Measurements from ENCODE around the gene SUGCT.

SUGCT gene

DNA sequence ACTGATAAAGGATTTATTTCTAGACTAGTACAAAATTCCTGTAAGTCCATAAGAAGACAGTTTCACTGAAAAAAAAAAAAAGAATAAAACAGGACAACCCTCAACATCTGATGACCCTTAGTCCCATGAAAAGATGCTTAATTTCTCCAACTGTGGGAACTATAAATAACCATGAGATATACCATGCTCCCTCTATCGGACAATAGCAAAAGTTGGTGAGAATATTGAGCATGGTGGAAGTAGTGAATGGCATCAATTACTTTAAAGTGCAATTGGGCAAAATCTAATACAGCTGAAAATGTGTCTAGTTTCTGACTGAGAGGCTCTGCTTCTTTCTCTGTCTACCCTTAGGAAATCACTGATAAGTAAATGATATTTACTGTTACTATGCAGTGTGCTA, 348.8 kb downstream of the SUGCT start:
- DNase-seq, result no peak

DNA sequence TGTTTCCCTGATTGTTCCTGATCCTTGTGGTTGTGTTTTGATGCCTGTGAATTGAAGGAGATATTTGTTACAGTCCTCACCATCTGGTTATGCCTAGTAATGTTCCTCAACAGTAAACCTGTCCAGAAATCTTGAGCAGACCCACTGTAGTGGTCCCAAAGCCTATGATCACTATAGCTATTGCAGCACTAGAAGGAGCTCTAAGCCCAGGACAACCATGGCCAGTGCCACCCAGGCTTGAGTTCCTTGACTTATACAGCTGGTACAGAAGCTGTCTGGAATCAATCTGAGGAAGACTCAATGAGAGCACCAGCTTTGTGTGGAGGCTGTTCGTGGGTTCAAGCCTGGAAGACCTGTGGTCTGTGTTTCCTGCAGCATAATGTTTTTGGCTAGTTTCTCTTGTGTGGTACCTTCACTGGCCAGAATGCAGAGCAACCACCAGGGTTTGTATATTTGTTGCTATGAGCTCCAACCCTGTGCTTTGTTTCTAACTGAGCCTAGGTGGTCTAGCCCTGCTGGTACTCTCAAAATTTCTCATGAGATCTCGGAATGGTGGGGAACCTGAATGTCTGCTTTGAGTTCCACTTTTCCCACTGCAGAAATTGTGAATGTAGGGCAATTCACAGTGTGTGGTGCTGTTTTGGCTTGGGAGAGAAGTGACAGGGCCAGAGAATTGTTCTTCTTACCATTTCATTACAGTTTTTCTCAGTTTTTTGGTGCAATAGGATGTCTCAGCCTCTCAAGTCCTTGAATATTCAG, 355.2 kb downstream of the SUGCT start:
- DNase-seq, result no peak

DNA sequence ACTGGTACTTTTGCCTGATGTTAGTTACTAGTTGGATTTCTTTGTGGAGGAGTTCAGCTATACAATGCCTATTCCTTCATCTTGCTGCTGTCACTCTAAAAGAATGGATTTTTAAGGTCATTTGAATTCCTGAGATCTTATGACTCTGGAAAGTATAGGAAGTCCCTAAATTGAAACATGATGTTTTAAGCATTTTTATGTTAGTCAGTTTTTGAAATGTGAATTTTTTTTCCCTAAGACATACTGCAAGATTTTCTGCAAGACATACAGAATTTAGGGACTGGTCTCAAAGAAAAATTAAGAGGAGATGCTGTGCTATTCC, 355.8 kb downstream of the SUGCT start:
- DNase-seq, result no peak

DNA sequence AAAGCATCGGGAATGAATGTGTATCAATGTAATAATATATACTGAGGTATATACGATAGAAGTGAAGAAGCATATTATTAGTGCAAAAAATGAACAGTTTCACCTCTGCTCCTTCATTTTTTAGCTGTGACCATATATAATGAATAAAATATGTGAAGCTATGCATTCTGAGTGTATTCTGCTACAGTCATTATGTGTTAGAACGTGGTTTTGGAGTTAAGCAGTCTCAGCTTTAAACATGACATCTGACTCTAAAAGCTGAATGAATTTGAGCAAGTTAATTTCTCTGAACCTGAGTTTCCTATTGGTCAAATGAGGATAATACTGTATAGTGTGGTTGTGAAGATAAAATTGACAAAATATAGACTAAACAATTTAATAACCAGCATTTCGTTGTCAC, 358.1 kb downstream of the SUGCT start:
- DNase-seq, result no peak

DNA sequence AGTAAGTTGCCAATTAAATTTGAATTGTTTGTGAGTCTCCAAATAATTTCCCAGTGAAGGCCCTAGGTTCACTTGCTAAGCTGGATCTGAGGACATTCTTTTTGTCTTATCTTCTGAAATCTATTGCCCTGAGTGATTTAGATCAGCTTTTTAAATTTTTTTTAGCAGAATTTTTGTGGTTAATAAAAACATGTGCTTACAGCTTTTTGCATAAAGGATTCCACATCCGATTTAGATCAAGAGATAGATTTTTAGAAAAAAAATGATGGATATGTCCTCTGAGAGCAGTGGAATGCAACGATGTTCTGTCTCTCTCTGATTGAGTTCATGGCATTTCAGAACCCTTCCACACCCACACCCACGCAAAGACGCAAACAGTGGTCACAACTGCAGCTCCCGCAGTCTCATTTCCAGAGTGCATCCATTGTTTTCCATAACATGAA, 358.8 kb downstream of the SUGCT start:
- DNase-seq, result no peak

DNA sequence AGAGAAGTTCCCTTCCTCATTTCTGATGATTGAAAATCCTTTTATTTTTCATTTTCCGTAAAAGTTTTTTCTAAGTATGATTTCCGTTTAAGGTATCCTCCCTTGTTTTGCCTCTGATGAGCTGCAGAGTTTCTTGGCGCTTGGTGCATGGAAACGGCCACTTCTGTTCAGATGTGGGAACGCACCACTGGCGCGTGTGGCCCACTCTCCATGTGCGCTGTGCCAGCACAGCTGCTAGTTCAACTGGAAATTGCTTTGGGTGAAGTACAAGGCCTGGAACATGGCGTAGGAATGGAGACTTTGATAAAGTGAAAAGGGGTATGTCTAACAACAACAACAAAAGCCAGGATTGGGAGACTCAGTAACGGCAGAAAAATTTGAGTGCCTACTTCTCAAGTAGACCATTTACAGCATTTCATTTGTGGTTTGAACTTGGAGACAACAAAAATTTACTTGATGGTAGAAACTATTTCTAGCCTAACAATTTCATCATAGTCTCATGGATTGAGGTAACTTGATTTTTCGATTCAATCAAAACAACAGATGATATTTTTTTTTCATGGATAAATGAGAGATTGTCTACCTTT, 364.2 kb downstream of the SUGCT start:
- no peak for DNase-seq

DNA sequence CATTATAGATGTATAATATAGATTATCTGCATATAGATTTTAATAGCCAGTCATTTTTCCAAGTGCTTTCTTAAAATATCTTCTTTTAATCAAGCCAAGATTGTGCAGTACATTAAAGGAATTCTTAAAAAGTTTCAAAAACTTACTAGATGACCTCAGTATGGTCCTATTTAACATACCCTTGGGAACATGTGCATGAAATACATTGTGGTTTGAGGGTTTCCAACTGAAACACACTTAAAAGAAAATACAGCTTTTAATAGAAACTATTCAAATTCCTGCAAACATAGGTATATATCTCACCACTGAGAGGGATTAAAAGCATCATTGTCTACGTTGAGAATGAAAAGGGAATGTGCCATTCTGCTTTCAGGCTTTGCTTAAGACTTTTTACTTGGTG, 364.9 kb downstream of the SUGCT start:
- no peak for DNase-seq

DNA sequence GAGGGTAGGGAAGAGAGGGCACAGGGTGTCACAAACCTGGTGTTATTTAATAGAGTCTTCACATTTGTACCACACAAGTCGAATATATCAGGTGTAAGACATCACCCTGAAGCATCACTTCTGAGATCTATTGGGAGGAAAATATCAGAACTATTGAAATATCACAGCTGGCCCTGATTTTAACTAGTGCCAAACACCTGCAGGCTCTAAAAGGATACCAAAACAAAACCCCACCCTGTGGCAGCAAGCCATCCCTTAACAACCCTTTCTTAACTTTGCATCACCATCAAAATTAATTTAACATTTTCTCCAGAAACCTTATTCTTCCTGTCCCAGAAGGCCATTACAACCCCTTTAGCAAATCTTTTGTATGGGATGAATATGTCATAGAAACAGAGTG, 365.4 kb downstream of the SUGCT start:
- no peak for DNase-seq

DNA sequence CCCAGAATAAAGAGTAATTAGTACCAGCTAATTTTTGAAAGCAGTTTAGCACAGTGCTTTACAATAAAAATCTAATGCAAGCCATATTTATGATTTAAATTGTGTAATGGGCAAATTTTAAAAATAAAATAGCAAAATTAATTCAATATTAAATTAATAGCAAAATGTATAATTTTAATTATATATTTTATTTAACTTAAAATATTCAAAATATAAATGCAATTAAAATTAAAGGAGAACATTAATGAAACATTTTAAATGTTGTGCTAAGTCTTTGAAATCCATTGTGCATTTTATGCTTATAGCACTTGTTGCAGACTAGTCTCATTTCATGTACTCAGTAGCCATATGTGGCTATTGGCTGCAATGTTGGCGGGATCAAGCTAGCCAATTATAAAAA, 367.6 kb downstream of the SUGCT start:
- no peak for DNase-seq

DNA sequence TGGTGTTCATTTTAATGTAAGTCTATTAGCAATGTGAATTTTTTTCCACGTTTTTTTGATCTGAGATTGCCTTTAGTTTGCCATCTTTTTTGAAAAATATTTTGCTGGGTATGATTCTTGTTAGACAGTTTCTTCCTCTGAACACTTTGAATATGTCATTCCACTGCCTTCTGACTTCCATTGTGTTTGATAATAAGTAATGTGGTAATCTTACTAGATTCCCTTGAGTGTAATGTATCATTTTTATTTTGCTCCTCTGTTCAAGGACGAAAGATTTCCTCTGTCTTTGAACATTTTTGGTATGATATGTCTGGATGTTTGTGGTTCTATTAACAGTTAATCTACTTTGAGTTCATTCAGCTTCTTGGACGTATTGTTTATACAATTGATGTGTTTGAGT, 371.4 kb downstream of the SUGCT start:
- no peak for DNase-seq

DNA sequence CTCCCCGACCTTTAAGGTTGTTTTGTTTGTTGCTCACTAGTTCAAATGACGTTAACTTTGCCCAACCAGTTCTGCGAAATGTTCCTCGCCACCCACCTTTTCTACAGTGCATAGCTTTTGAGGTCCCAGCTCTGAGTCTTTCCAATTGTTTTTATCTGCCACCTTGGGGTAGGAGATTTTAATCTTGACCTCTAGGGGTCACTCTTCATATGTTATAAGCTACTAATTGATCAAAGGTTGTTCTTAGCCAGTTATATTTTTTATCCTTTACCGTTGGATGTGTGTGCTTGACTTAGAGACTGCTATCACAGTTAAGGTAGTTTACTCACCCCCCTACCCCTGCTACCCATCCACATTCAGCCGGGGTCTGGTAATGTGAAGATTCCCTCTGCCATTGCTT, 372.4 kb downstream of the SUGCT start:
- DNase-seq, result no peak

DNA sequence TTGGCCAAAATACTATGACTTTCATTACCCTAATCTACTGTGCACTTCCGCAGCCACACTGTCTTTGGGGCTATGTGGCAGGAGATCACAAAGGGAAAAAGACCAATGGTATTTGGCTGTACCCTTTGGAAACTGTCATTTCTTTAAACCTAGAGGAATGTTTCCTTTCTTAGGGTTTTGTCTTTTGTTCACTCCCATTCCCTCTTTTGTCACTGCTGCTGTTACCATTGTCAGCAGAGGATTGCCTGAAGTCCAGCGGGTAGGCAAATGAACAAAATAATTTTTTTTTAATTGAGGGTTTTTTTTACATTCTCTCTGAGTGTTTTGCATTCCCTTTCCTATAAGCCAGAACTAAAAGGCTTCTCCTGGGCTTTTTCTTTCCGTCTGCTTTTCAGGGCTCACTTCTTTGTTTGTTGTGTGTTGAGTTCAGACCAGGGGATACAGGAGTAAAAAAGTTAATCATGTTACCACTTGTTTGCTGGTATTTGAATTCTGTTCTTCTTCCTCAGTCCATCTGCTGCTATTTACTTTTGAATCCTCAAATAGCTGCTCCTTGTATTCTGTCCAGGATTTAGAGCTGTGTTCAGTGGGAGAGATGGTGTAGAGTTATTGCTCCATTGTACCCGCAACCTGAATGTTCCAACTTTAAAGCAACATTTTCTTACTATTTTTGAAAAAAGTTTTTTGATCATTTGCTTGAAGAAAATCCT, 374.6 kb downstream of the SUGCT start:
- DNase-seq, result no peak

DNA sequence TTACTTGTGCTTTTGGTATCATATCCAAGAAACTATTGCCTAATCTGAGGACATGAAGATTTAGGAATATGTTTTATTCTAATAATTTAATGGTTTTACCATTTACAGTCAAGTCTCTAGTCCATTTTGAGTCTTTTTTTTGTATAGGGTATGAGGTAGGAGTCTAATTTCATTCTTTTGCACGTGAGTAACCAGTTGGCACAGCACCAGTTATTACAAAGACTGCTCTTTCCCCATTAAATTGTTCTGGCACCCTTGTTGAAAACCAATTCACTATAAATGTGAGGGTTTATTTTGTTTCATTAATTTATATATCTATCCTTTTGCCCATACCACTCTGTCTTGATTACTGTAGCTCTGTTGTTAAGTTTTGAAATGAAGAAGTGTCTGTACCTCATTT, 381.6 kb downstream of the SUGCT start:
- DNase-seq, result no peak

DNA sequence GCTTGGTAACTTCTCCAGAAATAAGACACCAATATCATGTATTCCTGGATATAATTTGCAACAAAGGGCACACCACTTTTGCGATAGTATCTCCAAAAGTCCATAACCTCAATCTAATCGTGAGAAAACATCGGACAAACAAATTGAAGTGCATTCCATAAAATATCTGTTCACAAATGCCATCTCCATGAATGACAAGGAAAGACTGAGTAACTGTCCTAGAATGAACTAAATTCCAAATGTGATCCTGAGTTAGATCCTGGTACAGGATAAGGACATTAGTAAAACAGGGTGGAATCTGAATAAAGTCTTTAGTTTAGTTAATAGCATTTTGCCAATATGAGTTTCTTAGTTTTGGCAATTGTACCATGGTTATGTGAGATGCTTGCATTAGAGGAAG, 384.2 kb downstream of the SUGCT start:
- no peak for DNase-seq

DNA sequence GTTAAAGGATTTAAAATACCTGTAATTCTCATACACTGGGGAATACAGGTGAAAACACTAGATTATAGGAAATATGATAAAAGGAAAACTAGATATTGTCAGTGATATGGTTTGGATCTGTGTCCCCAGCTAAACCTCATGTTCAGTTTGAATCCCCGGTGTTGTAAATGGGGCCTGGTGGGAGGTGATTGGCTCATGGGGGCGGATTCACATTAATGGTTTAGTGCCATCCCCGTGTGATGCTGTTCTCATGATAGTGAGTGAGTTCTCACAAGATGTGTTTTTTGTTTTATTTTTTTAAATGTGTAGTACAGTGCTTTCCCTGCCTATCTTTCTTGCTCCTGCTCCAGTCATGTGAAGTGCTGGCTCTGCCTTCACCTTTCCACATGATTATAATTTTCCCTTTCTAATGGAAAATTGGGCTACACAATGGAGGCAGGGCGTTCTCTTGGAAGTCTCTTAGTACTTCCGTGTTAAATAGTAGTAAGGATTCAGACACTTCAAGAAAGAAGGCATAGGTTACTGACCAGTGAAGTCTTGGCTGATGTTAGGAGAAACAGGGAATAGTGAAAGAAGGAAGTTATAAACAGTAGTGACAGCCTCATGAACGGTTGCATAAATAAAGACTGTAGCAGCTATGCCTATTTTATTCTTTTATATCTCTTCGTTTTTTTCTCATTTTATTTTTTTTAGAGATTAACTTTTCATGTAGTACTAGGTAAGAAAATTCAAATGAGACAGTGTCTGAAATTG, 386.4 kb downstream of the SUGCT start:
- DNase-seq, result no peak

DNA sequence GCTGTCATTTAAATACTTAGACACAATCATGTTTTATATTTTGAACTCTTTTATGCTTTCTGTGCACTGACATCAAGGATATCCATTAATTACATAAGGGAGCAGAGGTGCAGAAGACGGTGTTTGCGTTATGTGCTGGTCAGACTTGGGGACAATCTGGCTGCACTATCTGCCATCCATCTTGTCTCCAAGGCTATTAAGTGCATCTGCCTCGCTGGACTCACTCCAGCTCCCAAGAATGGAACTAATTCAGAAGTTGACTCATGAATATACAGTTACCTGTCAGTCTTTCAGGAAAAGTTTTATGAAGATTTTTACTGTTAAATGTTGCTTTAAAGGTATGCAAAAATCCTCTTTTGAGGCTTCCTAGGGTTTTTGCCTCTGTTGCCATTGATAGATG, 391.0 kb downstream of the SUGCT start:
- no peak for DNase-seq

DNA sequence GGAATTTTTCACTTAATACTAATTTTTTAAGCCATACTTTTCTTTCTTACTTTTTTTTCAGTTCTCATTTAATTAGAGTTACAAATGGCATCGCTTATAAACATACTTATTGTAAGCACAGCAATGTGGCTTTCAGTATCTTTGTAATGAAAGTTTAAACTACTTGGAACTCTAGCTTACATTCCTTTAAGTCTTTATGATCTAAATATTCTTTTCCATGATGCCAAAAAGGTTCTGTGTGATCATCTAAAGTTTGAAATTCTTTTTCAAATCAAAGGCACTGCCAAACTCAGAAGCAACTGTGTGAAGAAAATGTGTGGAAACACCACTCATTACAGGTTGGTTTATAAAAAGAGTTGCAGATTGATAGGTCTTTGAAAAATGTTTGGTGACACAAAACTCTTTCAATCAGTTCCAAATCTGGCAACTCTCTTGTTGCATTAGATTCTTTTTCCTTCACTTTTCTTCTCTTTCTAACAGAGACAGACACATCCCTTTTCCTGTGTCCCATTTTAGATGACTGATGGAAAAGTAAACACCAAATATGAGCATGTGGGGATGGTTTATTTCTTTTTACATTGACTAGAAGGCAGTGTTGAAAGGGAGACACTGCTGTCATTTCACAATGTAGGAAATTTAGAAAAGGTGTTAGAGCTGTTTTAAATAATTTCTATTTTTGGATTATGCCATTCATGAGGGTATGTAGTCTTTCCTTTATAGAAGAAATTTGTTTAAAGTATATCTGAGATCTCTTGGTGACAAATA, 392.3 kb downstream of the SUGCT start:
- DNase-seq, result no peak

DNA sequence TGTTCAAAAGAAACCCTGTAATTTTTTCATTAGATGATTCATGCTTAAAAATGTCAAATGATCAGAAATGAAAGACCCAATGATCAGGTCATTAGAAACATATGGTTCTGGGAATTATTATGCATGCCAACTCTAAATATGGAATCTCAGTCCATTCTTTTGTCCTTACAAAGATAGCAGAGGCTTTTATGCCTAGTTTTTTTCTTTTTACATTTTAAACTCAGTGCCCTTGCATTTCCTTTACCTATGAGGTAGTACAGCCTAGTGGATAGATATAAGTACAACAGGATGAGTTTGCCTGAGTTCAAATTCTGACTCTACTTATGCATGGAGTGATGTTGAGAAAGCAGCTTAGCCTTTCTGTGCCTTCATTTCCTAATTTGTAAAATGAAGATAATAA, 392.9 kb downstream of the SUGCT start:
- no peak for DNase-seq

DNA sequence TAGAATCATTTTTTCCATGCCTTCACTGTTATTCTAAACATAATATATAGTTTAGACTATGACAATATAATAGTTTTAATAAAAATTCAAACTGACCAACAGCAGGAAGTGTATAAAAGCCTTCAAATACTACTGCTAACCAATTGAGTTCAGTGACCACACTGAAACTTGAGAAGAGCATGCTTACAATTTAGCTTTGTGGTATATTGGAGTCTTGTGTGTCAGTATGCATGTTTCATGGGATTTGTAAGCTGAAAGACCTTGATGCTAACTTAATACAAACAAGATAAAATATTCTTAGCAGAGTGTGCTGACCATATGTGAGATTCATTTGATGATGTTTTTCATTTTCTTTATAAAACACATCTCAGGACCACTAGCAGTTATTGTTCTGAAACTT, 395.5 kb downstream of the SUGCT start:
- DNase-seq, result no peak

DNA sequence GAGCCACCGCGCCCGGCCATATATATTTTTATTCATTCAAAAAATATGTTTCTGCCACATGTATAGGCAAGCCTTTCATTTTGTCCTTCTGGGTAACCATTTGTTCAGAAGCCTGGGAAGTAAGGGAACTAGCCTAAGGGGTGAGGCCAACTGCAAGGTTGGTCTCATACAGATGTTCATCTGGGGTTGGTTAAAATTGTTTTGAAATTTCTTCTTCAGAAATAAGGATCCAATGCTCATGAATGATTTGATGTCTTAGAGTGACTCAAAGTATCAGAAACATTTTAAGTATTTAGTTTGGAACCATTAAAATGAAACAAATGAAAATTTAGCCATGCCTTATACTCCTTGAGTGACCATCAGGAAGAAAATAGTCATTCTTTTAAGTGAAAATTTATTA, 397.2 kb downstream of the SUGCT start:
- DNase-seq, result no peak

DNA sequence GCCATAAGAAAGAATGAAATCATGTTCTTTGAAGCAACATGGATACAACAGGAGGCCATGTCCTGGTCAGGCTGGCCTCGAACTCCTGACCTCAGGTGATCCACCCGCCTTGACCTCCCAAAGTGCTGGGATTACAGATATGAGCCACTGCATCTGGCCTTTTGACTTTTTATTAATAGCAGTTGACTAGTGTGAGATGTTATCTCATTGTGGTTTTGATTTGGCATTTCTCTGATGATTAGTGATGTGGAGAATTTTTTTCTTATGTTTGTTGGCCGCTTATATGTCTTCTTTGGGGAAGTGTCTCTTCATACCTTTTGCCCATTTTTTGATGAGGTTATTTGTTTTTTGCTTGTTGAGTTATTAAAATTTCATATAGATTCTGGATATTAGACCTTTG, 400.9 kb downstream of the SUGCT start:
- DNase-seq, result no peak

DNA sequence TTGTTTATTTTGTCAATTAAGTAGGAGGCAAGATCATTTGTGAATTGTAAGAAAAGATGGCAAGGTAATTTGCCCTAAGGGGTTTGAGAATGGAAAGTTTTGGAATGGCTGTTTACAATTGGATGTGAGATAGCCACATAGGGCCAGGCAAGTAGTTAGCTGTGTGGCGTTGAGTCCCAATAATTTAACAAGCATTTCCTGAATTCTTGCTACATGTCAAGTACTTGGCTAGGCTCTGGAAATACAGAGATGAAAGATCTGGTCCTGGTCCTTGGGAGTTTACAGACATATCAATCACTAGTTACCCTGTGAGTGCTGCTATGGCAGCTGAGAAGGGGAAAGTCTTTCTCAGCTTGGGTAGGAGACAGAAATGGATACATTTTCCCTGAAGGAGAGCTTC, 401.6 kb downstream of the SUGCT start:
- DNase-seq, result no peak

DNA sequence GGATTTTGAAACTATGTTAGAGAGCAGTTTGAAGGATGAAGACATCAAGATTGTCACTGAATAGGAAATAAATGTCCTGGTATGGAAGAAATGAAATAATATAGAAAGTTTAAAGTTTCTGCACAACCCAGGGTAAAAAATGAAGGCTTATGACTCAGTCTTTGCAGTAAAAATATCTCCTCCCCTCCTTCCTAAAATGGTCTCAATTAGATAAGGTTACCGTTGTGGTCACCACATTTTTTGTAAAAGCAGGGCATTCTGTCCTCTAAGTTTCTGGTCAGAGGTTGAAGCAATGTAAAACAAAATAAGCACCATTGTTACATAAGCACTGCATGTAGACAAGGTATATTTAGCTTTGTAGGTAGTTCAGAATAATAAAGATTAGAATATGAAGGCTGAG, 403.5 kb downstream of the SUGCT start:
- no peak for DNase-seq
